ENCODE results near the gene DEFB114.

Gene DEFB114

GRCh38 chr6:49913636-49914375, 50.2 kb downstream of the DEFB114 start:
- H3K9me3 Mint-ChIP-seq, result peaks cover 14% of the 10 kb centered on the region
- no peak overlapping the region for H3K27ac Mint-ChIP-seq
- H3K36me3 Mint-ChIP-seq, result no peaks in the 10 kb centered on the region
- no peaks in the 10 kb centered on the region for H3K4me1 Mint-ChIP-seq
- H3K4me3 Mint-ChIP-seq, result no peak overlapping the region
- H3K27me3 Mint-ChIP-seq, result no peaks in the 10 kb centered on the region

- Mint-ChIP-seq H3K27me3 (no peaks in the 10 kb centered on the region), H3K4me1 (no peaks in the 10 kb centered on the region), H3K9me3 (peaks cover 12% of the 10 kb centered on the region), H3K27ac (no peak overlapping the region), H3K4me3 (no peak overlapping the region), H3K36me3 (no peaks in the 10 kb centered on the region)
Observed at GRCh38 chr6:49912196-49912595, 51.8 kb downstream of the DEFB114 start.

GRCh38 chr6:49911252-49911651, 52.7 kb downstream of the DEFB114 start:
- H3K36me3 Mint-ChIP-seq, result no peaks in the 10 kb centered on the region
- H3K4me1 Mint-ChIP-seq, result no peaks in the 10 kb centered on the region
- no peak overlapping the region for H3K4me3 Mint-ChIP-seq
- H3K27me3 Mint-ChIP-seq, result no peaks in the 10 kb centered on the region
- H3K27ac Mint-ChIP-seq, result no peak overlapping the region
- H3K9me3 Mint-ChIP-seq, result peaks cover 4% of the 10 kb centered on the region
